Right ventricle myocardium superior (tissue), 1 donor: ENCODE results near the gene DHRS11. TPM values are rescaled to one million over a fixed set of nuclear protein-coding genes. Genes with fewer than 3 reads are reported as not detected.

ENCODE experiments used
- ATAC-seq: fragments of 200-7000 bp; cut with Tn5 transposase; one replicate; pipeline ENCODE4 v1.9.1; 2020; ENCODE audit warnings: mild to moderate bottlenecking; ENCODE audit not compliant: poor library complexity
- DNase-seq: peaks from one replicate; pipeline ENCODE4 v3.0.0-alpha.2; 2020
- intact Hi-C: fragments of 100-400 bp; cut with DNase I; formaldehyde crosslinking; loops from one replicate; pipeline ENCODE4 v1.11.2; 2022
- long read RNA-seq: library from polyadenylated mRNA; unstranded; transcript quantifications from one replicate; pipeline ENCODE4 v2.0.0, GENCODE V29; 2021
- total RNA-seq: library from RNA; stranded (reverse); fragmentation: NEBNext Ultra II Directional; extraction: Animal tissue kit (Norgen Biotek cat#: 25700); gene quantifications from one replicate; pipeline ENCODE4 v1.2.1, GENCODE V29; 2021
- donor health status: DM: no; HTN: yes; CAD: no; lungs with severe emphysema.

The DHRS11 gene
- total RNA-seq = 13.9 TPM
- long read RNA-seq, full-length matches to known transcripts = 26 of 38 reads
- long read RNA-seq, partial matches to known transcripts = 2 of 38 reads
- long read RNA-seq, other reads (novel, unspliced or antisense) = 10 of 38 reads

GRCh38 chr17:36591434-36592315, at the start of gene DHRS11:
TSS of gene DHRS11 (plus strand) at chr17:36591879. CDS start at chr17:36592010, 131 bp downstream.
- ATAC-seq (peak; percentile 98), DNase-seq (peak; percentile 92)
- intact Hi-C loops = no loop called here

DNA sequence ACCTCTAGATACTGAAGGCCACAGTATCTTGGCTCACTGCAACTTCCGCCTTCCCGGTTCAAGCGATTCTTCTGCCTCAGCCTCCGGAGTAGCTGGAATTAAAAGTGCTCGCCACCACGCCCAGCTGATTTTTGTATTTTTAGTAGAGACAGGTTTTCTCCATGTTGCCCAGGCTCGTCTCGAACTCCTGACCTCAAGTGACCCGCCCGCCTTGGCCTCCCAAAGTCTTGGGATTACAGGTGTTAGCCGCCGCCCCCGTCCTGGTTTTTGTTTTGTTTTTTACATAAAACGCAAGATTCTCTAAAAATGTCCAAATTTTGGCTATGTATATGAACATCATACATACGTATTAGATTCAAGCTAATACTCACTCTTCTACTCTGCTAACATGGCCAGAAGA, 48.9 kb upstream of the DHRS11 start:
- intact Hi-C loops = loop anchor here (10.0 kb wide), 1 partner anchor 58 kb away; the partner anchor contains the start of gene ZNHIT3
- ATAC-seq = no peak
- no peak for DNase-seq

GRCh38 chr17:36544044-36544306, 47.7 kb upstream of the DHRS11 start:
- ATAC-seq = peak; percentile 5
- intact Hi-C loops = loop anchor here (10.0 kb wide), 1 partner anchor 59 kb away; the partner anchor contains the start of gene ZNHIT3
- DNase-seq = peak; percentile 55

DNA sequence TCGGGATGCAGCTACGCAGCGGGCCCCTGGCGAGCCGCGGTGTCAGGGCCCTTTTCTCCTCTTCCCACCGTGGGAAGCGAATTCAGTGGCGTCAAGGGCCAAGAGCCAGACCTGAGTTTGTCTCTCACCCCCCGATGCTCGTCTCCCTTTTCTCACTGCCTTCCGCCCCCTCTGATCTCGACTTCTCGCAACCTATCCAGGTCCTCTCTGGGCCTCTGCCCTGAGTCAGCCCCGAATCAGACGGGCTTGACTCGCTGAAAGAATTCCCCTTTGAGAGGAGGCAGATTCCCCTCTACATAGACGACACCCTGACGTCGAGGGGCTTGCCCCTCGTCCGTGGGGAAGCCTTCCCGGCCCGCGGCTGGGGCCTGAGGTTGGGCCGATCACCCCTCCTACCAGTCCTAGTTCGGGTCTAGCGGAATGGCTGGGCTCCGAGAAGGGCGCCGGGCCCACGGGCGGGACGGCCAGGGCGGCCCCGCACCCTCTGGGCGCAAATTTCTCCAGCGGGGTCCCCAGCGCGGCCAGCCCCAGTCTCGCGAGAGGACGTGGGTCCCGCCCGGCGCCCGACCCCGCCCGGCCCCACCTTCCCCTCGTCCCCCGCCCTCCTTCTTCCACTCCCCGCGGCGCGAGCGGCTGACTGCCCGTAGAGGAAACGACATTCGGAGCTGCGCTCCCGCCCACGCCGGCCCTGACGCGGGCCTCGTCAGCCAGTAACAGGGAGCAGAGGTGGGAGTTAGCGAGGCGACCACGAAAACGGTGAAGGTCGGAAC, 47.2 kb upstream of the DHRS11 start, which contains the start of gene GGNBP2:
Gene GGNBP2, plus strand, starts transcription at position 613 of the 770 bp plus-strand sequence. CDS start 806 bp downstream, outside the sequence.
- peak; percentile 94 for ATAC-seq
- DNase-seq = peak; percentile 96
- intact Hi-C loops = loop anchor here (10.0 kb wide), 1 partner anchor 60 kb away; the partner anchor contains the start of gene ZNHIT3

DNA sequence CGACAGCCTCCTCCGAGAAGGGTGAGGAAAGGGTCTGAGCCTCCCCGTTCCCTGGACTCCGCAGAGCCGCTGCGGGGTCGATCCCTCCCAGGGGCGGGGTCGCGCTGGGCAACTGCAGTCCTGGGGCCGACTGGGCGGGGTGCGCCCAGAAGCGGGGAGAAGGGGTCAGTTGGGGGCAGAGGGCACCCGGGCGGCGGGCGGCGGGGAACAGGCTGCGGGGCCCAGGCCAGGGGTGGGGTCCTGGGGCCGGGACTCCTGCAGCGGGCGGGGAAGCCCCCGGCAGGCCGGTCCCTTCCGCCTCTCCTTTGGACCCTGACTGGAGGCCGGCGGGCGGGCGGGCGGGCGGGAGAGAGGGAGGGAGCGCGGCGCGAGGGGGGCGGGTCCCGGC, 46.6 kb upstream of the DHRS11 start:
- ATAC-seq (peak; percentile 66), DNase-seq (no peak)
- intact Hi-C loops = loop anchor here (10.0 kb wide), 1 partner anchor 60 kb away; the partner anchor contains the start of gene ZNHIT3

- DNase-seq (peak; percentile 98), ATAC-seq (peak; percentile 93)
- intact Hi-C loops = loop anchor here (10.0 kb wide), 1 partner anchor 61 kb away; the partner anchor contains the start of gene ZNHIT3
Measured at GRCh38 chr17:36545465-36546417, 45.9 kb upstream of the DHRS11 start.

GRCh38 chr17:36546418-36547093, 45.1 kb upstream of the DHRS11 start:
- no peak for DNase-seq
- intact Hi-C loops = loop anchor here (10.0 kb wide), 1 partner anchor 62 kb away; the partner anchor contains the start of gene ZNHIT3
- ATAC-seq = no peak

- intact Hi-C loops = loop anchor here (10.0 kb wide), 1 partner anchor 63 kb away; the partner anchor contains the start of gene ZNHIT3
- DNase-seq (no peak), ATAC-seq (no peak)
Measured at GRCh38 chr17:36547776-36548175, 43.9 kb upstream of the DHRS11 start.

DNA sequence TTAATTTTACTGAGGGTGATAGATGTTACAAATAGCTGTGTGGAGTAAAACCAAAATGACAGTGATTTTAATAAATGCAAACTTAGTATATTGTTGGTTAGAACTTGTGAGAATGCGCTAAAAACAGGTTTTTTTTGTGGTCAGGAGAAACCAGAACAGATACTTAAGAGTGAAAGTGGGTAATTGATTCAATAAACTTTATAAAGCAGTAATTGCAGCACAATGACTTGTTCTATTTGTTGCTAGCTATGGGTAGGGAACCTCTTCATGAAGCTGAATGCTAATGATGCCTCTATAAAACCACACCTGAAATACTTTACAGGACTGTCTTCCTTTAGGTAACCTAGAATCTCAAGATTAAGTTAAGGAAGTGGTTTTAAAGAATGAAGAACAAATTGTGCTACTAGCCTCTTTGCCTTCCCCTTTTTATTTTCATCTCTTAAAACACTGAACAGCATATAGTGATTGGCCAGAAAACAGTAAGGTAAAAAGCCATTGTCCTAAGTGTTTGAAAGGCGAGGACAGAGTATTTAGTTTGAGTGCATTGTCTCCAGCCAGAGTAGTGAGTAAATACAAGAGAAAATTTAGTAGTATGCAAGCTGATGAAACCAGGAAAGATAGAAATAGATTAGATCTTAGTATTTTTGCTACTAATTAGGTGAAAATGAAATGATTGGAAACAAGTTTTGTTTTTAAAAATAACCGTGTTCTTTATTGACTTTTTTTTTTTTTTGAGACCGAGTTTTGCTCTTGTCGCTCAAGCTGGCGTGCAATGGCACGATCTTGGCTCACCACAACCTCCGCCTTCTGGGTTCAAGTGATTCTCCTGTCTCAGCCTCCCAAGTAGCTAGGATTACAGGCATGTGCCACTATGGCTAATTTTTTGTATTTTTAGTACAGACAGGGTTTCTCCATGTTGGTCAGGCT, 40.9 kb upstream of the DHRS11 start:
- ATAC-seq (no peak), DNase-seq (no peak)
- intact Hi-C loops = no loop called here

GRCh38 chr17:36553459-36553858, 38.2 kb upstream of the DHRS11 start:
- ATAC-seq (no peak), DNase-seq (no peak)
- intact Hi-C loops = no loop called here

DNA sequence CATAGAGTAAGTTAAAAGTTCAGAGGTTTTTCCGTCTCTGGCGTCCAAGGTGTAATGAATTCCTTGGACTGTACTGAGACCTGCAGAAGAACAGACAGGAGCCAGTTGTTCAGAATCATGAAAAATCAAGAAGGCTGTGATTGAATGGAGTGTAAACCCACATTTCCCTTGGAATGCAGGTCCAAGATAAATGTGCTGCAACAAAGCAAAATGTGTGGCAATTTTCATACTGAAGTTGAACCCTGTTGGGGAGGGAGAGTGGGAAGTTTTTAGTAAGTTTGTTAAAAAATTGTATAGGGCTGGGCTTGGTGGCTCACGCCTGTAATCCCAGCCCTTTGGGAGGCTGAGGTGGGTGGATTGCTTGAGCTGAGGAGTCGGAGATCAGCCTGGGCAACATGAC, 25.6 kb upstream of the DHRS11 start:
- intact Hi-C loops = no loop called here
- ATAC-seq (no peak), DNase-seq (no peak)

DNA sequence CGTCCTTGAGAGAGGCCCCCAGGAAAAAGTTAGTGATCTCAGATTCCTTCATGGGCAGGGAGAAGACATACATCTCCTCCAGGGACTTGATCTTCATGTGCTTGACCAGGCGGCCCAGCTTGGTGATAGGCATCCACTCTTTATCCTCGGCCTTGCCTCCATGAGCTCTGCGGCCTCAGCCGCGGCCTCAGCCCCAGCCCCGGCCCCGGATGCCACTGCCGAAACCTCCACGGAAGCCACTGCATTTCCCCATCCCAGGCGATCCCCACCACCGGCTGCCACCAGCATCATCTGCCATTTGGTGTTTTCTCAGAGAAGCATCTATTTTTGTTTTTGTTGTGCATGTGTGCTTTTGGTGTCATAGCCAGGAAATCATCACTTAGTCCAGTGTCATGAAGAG, 16.7 kb upstream of the DHRS11 start:
- intact Hi-C loops = no loop called here
- ATAC-seq = no peak
- DNase-seq = no peak

DNA sequence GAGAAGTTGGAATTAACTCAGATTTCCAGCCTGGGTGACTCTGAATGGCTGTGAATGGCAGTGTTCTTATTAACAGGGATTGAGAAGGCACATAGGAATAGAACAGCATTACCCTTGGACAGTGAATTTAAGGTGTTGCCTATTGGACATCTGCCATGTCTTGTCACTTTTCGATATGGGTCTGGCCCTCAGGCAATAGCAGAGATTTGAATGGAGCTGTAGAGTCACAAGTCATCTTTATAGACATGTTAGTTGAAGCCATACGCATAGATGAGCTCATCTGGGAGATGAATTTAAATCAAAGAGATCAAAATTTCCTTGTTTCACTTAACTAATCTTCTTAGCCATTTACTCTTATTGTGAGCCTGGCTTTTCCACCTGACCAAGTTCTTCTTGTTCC, 14.9 kb upstream of the DHRS11 start:
- ATAC-seq (no peak), DNase-seq (no peak)
- intact Hi-C loops = no loop called here

- DNase-seq = no peak
- no peak for ATAC-seq
- intact Hi-C loops = no loop called here
Measured at GRCh38 chr17:36578671-36579070, 13.0 kb upstream of the DHRS11 start.

DNA sequence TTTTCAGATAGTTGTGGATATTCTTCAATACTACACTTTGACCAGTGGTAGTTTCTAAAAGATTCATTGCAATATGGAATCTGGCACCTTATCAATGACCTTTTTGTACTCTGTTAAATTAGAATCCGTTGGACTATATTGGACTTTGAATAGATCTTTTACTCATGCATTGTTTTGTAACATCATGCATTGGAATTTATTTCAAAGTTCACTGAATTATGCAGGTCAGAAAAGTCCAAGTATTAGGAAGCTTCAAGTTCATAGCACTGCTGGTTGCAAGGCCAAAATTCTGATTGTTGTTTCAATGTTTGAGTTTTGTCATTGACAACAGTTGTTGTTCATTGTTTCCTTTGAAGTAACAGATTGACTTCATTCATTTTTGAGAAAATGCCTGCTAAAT, 7.9 kb upstream of the DHRS11 start:
- DNase-seq (no peak), ATAC-seq (no peak)
- intact Hi-C loops = no loop called here

GRCh38 chr17:36586138-36586537, 5.5 kb upstream of the DHRS11 start:
- DNase-seq (no peak), ATAC-seq (no peak)
- intact Hi-C loops = no loop called here

- DNase-seq = no peak
- ATAC-seq = no peak
Measured at GRCh38 chr17:36590082-36590481, 1.6 kb upstream of the DHRS11 start.

More at GRCh38 chr17:36590082-36590481, 1.6 kb upstream of the DHRS11 start:
- intact Hi-C loops = no loop called here
